ENCODE results near the gene IPO7.

IPO7 gene

GRCh38 chr11:9490376-9490775 lies 105.9 kb downstream of the IPO7 start:
- no peak for DNase-seq (ENCODE audit: low read depth in 2 of 2)

- DNase-seq (ENCODE audit: low read depth in 2 of 2), result no peak
Observed at GRCh38 chr11:9493492-9493891, 109.0 kb downstream of the IPO7 start.

GRCh38 chr11:9494316-9494715 lies 109.9 kb downstream of the IPO7 start:
- no peak for DNase-seq (ENCODE audit: low read depth in 2 of 2)

GRCh38 chr11:9495803-9496514 lies 111.5 kb downstream of the IPO7 start:
- no peak for DNase-seq (ENCODE audit: low read depth in 2 of 2)
